ENCODE data around the gene HOXC9.

- TF ChIP-seq CTCF (conservative IDR thresholded peaks at IDR 0.05; ENCODE audit: low read depth, low read length): no peak
- no peak for TF ChIP-seq EZH2 (IDR thresholded peaks at IDR 0.05; ENCODE audit: borderline replicate concordance, low read depth, low read length, poor library complexity, severe bottlenecking)
Measured at GRCh38 chr12:53964315-53964713, 35.6 kb upstream of the HOXC9 start.
